CD4-positive, alpha-beta T cell treated with Interleukin-15 for 1 hour (primary cell): Measurements from ENCODE around the gene CFAP46.
"Not testable (repeated sequence)": the region's sequence is repeated elsewhere in the genome, so short reads cannot be mapped to it uniquely, and the experiment has no call there.

Experiments used
- DNase-seq: peaks from one replicate; pipeline ENCODE4 v3.0.0-alpha.2; 2020

The CFAP46 gene

GRCh38 chr10:132943791-132944404 is 1.5 kb upstream of the CFAP46 start:
- no peak for DNase-seq

GRCh38 chr10:132943058-132943790 is 854 bp upstream of the CFAP46 start:
- no peak for DNase-seq

DNA sequence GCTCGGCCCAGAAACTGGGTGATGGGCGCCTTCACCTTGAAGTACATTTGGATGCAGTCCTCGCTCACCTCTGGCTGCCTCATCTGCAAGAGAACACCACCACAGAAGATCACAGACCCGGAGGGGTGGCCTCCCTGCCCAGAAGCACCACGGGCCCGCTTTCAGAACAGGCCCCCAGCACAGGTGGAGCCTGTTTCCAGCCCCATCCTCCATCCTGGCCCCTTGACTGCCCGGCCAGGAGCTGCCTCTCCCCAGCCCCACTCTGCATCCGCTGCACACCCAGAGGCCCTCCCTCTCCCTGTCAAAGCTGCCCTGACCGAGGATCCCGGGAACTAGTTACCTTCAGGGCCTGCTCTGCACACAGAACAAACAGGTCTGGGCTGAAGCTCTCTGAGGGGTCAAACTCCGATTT is 724 bp downstream of the CFAP46 start:
- no peak for DNase-seq

- DNase-seq, result peak; percentile 7
These were observed 1.4 kb downstream of the CFAP46 start for GRCh38 chr10:132940791-132941465.

DNA sequence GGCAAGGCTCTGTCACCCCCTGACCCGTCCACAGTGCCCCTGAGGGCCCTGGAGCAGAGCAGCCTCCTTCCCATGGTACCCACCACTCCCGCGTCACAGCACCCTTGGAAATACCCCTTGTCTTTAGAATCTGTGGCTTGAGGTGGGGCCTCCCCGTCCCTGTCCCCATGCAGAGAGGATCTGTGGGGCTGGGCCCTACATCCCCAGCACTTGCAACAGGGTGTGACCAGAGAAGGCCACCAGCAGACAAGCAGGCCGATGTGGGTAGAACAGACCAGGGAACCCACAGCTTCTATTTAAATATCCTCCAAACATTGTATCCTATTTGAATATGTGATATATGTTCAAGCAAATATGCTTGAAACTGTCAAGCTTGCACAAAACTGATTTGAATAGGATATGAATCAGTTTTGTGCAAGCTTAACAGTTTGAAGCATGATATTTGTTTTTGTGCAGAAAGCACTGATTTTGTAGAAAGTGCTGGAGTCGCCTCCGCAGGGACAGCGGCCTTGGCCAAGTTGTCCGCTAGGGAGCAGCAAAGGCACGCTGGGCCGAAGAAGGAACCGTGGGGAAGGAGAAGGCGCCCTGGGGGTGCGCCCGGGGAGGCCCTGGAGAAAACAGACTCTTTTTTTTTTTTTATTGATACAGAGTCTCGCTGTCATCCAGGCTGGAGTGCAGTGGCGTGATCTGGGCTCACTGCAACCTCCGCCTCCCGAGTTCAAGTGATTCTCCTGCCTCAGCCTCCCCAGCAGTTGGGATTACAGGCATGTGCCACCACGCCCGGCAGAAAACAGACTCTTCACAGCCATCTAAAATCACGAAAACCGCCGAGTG is 2.2 kb downstream of the CFAP46 start:
- DNase-seq, result peak; percentile 36

DNA sequence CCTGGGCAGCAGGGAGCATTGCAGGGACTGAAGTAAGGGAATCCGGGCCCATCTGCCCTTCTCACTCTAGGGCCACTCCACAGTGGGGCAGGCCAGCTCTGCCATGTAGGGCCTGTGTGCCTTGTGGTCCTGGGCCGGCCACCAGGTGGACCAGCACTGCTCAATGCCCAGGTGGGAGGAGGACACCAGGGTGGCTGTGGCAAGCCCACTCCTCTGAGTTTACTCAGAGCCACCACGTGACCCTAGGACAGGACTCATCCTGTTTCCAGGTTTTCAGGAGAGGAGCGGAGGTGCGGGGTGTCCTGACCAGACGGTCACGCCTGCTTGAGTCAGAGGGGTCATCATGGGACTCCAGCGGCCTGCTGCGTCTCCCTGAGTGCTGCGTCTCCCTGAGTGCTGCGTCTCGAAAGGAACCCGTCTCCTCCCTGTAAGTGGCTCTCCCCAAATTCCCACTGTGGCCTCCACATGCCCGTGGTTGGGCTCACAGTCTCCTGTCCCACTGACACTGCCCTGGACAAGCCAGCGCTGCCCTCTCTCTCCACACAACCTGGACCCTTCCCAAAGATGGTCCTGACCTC is 2.9 kb downstream of the CFAP46 start:
- no peak for DNase-seq

DNA sequence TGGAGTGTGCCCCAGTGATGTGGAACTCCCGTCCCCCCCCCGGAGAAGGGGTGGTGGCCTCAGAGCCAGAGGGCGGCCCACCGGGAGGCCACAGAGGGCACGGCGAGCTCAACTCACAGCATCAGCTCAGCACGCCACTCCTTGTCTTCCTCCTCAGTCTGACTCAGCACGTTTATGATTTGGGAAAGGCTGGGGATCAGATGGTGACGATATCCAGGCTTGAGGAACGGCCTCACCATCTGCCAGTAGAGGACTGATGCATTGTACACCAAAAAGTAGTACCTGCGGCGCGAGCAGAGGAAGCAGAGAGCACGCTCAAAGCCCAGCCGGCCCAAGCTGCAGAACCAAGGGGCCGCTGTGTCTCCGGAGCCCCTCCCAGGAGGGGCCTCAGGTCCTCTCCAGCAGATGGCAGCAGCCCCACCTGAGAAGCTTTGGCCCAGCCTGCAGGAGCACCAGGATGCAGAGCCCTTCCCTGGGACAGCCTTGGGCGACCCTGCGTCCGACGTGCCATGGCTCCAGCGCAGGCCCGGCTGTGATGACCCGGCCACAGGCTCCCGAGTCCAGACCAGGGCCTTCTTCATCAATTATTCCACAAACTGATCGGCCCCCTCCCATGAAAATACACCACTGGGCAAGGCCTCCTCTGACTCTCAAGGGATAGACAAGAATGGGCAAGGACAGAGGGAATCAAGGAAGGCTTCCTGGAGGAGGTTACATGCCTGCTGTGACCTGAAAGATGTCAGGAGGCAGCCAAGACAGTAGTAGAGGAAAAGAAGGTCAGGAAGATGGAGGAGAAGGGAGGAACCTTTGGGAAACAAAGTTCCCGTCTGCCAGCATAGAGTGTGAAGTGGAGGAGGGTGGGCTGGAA is 3.7 kb downstream of the CFAP46 start:
- DNase-seq, result no peak

DNA sequence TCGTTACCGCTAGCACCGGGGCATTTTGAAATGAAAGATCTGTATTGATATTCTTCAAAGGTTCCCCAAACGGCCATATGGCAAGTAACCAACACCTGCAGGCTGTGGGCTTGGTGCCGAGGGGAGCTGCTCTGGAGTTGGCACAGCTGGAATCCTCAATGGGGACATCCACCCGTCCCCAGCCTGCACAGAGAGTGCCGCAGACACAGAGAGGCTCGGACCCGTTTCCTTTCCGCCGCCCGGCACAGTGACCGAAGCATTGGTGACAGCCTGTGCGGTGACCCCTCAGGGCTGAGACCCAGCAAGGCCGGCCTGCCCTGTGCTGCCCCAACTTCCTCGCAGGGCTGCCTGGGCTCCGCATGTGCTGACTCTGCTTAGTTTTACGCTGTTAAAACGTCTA is 4.5 kb downstream of the CFAP46 start:
- DNase-seq, result no peak

GRCh38 chr10:132934953-132935352 is 7.4 kb downstream of the CFAP46 start:
- no peak for DNase-seq

DNA sequence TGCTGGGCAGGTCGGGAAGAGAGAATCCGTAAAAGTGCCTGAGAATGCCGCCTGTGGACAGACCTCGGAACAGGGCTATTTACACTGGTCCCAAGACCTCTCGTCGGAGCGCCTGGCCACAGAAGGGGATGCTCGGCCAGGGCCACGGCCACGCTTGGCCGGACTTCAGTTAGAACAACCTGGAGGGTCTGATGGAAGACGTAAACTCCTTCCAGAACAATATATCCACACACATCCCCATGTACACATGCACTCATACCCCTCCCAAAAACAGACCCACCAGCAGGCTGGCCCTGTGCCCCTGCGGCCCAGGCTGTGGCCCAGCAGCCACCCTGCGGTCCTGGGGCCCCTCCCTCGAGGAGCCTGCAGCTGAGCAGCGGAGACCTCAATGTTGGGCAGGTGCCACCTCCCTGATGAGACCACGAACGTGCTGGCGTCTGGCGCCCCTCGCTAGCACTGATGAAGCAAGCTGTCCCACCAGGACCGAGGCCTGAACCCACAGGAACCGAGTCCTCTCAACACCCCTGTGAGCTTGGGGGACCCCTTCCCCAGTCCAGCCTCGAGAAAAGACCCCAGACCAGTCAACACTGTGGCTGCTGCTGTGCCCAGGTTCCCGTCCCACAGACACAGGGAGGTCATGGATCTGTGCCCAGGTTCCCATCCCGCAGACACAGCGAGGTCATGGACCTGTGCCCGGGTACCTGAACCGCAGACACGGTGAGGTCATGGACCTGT is 8.9 kb downstream of the CFAP46 start:
- DNase-seq, result no peak

GRCh38 chr10:132932461-132933307 is 9.7 kb downstream of the CFAP46 start:
- DNase-seq, result no peak

- DNase-seq, result peak; percentile 40
These were observed 10.8 kb downstream of the CFAP46 start for GRCh38 chr10:132931258-132932250.

- DNase-seq, result not testable (repeated sequence)
These were observed 11.7 kb downstream of the CFAP46 start for GRCh38 chr10:132930701-132931100.

DNA sequence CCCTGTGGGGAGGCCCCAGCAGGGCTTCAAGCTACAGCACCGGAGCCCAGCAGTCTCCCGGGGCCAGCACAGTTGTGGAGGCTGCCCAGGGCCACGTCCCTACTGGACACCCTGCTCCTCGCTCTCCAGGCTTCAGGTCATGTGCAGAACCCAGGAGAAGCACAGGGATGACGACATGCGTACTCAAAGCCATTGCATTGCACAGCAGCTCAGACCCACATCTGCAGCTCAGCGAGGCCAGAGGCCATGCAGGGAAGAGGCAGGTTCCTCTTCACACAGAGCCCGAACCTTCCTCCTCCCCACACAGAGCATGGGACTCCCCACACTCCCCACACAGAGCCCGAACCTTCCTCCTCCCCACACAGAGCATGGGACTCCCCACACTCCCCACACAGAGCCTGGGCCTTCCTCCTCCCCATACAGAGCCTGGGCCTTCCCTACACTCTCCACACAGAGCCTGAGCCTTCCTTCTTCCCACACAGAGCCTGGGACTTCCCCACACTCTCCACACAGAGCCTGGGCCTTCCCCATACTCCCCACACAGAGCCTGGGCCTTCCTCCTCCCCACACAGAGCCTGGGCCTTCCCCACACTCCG is 12.3 kb downstream of the CFAP46 start:
- peak; percentile 35 for DNase-seq

DNA sequence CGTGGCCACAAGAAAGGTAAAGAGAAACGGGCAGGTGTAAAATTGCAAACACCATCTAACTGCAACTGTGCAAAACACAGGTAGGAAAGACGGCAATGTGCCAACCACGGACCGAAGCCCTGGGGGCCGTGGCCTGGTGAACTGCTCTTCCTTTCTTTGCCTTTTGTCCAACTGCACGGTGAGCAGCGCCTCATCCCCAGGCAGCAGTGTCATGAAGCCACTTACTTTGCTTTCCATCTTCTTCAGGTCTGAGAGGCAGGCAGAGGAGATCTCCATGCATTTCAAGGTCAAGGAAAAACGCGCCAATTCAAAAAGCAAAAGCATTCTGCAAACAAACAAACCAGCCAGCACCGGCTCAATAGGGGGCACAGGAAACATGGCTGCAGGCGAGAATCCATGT is 12.9 kb downstream of the CFAP46 start:
- no peak for DNase-seq

DNA sequence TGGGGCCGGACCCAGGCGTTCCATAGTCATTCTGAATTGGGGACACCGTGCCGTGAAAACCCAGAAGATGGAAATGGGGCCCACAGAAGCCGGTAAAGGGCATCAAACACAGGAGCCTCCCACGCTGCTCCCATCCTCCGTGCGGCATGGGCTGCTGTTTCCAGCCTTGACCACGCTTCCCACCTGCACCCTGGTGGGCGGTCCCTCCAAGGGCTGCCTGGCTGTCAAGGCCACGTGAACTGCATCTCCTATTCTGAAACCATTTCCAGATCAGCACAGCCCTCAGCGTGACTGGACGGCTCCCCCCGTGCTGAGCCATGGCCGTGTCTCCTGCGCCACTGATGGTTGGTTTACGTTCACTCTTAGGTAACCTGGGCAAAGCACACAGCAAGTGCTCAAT is 14.1 kb downstream of the CFAP46 start:
- no peak for DNase-seq

GRCh38 chr10:132927824-132928223 is 14.5 kb downstream of the CFAP46 start:
- no peak for DNase-seq
